Keratinocyte (primary cell): ENCODE results near the gene CMSS1. TPM values are rescaled to one million over a fixed set of nuclear protein-coding genes. Genes with fewer than 3 reads are reported as not detected.

Experiments used
- DNase-seq: peaks from one replicate; pipeline ENCODE4 v3.0.0-alpha.2; 2011; ENCODE audit warnings: low read depth, missing footprints, low spot score
- FAIRE-seq: peaks from 2 replicates; lab custom pipeline; 2011; peaks lifted over from hg19 to GRCh38; lab: Jason Lieb, UNC
- H2AFZ ChIP-seq: 2 replicates; pipeline ENCODE4 v1.6.0; 2012; ENCODE audit warnings: low read length, control low read depth, inconsistent platforms; ENCODE audit not compliant: control insufficient read depth
- H3K27ac ChIP-seq: 2 replicates; pipeline ENCODE4 v1.5.1; 2011; ENCODE audit warnings: low read length; ENCODE audit not compliant: control insufficient read depth, insufficient read depth
- H3K27me3 ChIP-seq: 3 replicates; pipeline ENCODE4 v1.6.0; 2011; ENCODE audit warnings: low read length; ENCODE audit not compliant: control insufficient read depth, insufficient read depth; ENCODE audit errors: extremely low read depth
- H3K36me3 ChIP-seq, 2 experiments: 2 replicates in 1 of 2; 3 replicates in 1 of 2; pipeline ENCODE4 v1.5.1; 2011; ENCODE audit warnings: low read length in 2 of 2, mild to moderate bottlenecking in 1 of 2; ENCODE audit not compliant: control insufficient read depth in 2 of 2, insufficient read depth in 2 of 2; ENCODE audit errors: extremely low read depth in 1 of 2
- H3K4me1 ChIP-seq: 3 replicates; pipeline ENCODE4 v1.5.1; 2011; ENCODE audit warnings: low read length; ENCODE audit not compliant: control insufficient read depth, insufficient read depth; ENCODE audit errors: extremely low read depth
- H3K4me2 ChIP-seq: 3 replicates; pipeline ENCODE4 v1.6.0; 2011; ENCODE audit warnings: low read depth, low read length; ENCODE audit not compliant: control insufficient read depth, insufficient read depth; ENCODE audit errors: extremely low read depth
- H3K4me3 ChIP-seq, 3 experiments: fragments of 200-600 bp in 1 of 3; sonication (generic) in 1 of 3; 2 replicates in 2 of 3; 3 replicates in 1 of 3; pipeline ENCODE4 v1.5.1; 2011 to 2016; ENCODE audit warnings: low read length in 3 of 3, mild to moderate bottlenecking in 3 of 3, control low read depth in 2 of 3, inconsistent platforms in 1 of 3, low read depth in 1 of 3, mixed read lengths in 1 of 3, mixed run types in 1 of 3, moderate library complexity in 1 of 3; ENCODE audit not compliant: control insufficient read depth in 2 of 3, insufficient read depth in 2 of 3; ENCODE audit errors: extremely low read depth in 1 of 3
- H3K79me2 ChIP-seq: 2 replicates; pipeline ENCODE4 v1.6.0; 2012; ENCODE audit warnings: low read length; ENCODE audit not compliant: control insufficient read depth, insufficient read depth
- H3K9ac ChIP-seq: 3 replicates; pipeline ENCODE4 v1.6.0; 2011; ENCODE audit warnings: low read length; ENCODE audit not compliant: control insufficient read depth, insufficient read depth; ENCODE audit errors: extremely low read depth
- H3K9me1 ChIP-seq: 3 replicates; pipeline ENCODE4 v1.6.0; 2011; ENCODE audit warnings: low read length; ENCODE audit not compliant: control insufficient read depth, insufficient read depth; ENCODE audit errors: extremely low read depth
- H3K9me3 ChIP-seq: 2 replicates; pipeline ENCODE4 v1.5.1; 2012; ENCODE audit warnings: low read depth, low read length; ENCODE audit not compliant: control insufficient read depth
- H4K20me1 ChIP-seq: 3 replicates; pipeline ENCODE4 v1.6.0; 2011; ENCODE audit warnings: low read length; ENCODE audit not compliant: control insufficient read depth, insufficient read depth; ENCODE audit errors: extremely low read depth
- EZH2 ChIP-seq: IDR thresholded peaks from one replicate; pipeline ENCODE4 v1.6.1; 2012; ENCODE audit warnings: inconsistent platforms, mild to moderate bottlenecking, low read length, moderate library complexity
- dilution Hi-C: fragments of 300-500 bp; cut with MboI; formaldehyde crosslinking; loops from one replicate; pipeline ENCODE4 v1.7.0; 2020; ENCODE audit warnings: low sequenced_read_pairs; ENCODE audit not compliant: extremely low pct_ligation_motif_present
- polyA plus RNA-seq, 5 experiments: library from polyadenylated mRNA; depleted of rRNA in 3 of 5; stranded (reverse) in 3 of 5; stranded (forward) in 1 of 5; unstranded in 1 of 5; fragments of >200 nt; gene quantifications; 1 replicate in 1 of 5; 2 replicates in 3 of 5; 3 replicates in 1 of 5; pipeline versions ENCODE4 v1.2.1 to v1.2.3, GENCODE V29; 2011 to 2012; ENCODE audit warnings: missing spikeins in 2 of 5, low read depth in 1 of 5, low replicate concordance in 1 of 5
- TF ChIP-seq, protein P1 (sequence below), 3 experiments: IDR thresholded peaks in 1 of 3; conservative IDR thresholded peaks in 1 of 3; optimal IDR thresholded peaks in 1 of 3; 2 replicates in 2 of 3; 3 replicates in 1 of 3; pipeline versions ENCODE3 to v1.5.1; 2011; ENCODE audit warnings: low read length in 3 of 3, mild to moderate bottlenecking in 3 of 3, moderate library complexity in 2 of 3, control low read depth in 1 of 3, inconsistent platforms in 1 of 3; ENCODE audit not compliant: insufficient read depth in 2 of 3; ENCODE audit errors: extremely low read depth in 1 of 3

CMSS1 gene
- polyA plus RNA-seq, 1 donor (not counting 4 experiments of a cell fraction or from before 2014, with no cell fraction given), result 37.2 TPM

DNA sequence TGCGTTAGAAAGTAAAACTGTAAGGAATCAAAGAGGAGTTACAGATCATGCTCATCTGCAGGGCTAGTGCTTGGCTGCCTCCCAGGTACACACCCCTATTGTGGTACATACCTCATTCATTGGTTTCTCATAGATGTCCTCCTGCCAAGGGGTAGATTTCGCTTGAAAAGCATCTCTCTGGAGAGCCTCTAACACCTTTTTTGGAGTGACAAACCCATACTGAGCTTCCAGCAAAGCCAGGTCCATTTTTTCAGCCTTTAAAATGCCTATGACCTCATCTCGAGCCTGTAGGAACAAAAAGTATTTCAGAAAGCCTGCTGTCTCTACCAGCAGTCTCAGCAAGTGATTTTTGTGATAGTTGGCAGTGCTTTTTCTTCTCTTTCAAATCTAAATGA lies 112.1 kb downstream of the CMSS1 start:
- Histone ChIP-seq H3K9me3 (no peaks in the 10 kb centered on the region), H3K9me1 (peaks cover 2% of the 10 kb centered on the region), H3K36me3 (no peaks in the 10 kb centered on the region), H4K20me1 (no peaks in the 10 kb centered on the region), H3K4me1 (peaks cover 42% of the 10 kb centered on the region), H3K27ac (peak overlapping the region; percentile 3), H2AFZ (no peak overlapping the region), H3K27me3 (no peaks in the 10 kb centered on the region), H3K79me2 (peaks cover 1% of the 10 kb centered on the region), H3K9ac (no peak overlapping the region), H3K4me3 (peak overlapping the region in 2 of 3 experiments; percentile 2 to 38), H3K4me2 (peak overlapping the region; percentile 50)
- DNase-seq (peak; percentile 33), FAIRE-seq (peak; percentile 99)
- dilution Hi-C loops, result no loop called here
- TF ChIP-seq, protein P1, sequence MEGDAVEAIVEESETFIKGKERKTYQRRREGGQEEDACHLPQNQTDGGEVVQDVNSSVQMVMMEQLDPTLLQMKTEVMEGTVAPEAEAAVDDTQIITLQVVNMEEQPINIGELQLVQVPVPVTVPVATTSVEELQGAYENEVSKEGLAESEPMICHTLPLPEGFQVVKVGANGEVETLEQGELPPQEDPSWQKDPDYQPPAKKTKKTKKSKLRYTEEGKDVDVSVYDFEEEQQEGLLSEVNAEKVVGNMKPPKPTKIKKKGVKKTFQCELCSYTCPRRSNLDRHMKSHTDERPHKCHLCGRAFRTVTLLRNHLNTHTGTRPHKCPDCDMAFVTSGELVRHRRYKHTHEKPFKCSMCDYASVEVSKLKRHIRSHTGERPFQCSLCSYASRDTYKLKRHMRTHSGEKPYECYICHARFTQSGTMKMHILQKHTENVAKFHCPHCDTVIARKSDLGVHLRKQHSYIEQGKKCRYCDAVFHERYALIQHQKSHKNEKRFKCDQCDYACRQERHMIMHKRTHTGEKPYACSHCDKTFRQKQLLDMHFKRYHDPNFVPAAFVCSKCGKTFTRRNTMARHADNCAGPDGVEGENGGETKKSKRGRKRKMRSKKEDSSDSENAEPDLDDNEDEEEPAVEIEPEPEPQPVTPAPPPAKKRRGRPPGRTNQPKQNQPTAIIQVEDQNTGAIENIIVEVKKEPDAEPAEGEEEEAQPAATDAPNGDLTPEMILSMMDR (optimal IDR thresholded peaks at IDR 0.05 in 1 of 3, IDR thresholded peaks at IDR 0.05 in 1 of 3, conservative IDR thresholded peaks at IDR 0.05 in 1 of 3; ENCODE audit: extremely low read depth in 1 of 3, insufficient read depth in 2 of 3, low read length in 3 of 3), result no peak
- no peak for TF ChIP-seq EZH2

DNA sequence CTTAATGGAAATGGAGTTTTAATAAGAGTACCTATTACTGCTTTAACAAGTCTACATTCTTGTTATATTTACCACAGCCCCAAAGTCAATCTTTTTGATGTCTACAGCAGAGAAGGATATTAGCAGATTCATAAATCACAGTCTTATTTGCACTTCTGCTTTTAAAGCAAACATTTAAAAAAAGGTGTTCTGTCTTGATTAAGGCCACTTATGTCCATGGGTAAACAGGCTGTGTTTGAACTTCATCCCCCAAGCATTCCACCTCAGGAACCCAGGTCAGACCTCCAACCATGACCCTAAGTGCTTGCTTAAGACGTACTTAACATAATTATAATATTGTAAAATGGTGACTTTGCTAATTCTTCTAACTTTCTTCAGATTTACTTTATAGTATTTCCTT lies 113.4 kb downstream of the CMSS1 start:
- no peak overlapping the region for H3K4me3 ChIP-seq
- peaks cover 1% of the 10 kb centered on the region for H3K79me2 ChIP-seq
- no peak for DNase-seq
- dilution Hi-C loops, result no loop called here
- TF ChIP-seq, protein P1 (optimal IDR thresholded peaks at IDR 0.05 in 1 of 3, IDR thresholded peaks at IDR 0.05 in 1 of 3, conservative IDR thresholded peaks at IDR 0.05 in 1 of 3; ENCODE audit: extremely low read depth in 1 of 3, insufficient read depth in 2 of 3, low read length in 3 of 3), result no peak
- no peak for TF ChIP-seq EZH2
- H3K4me2 ChIP-seq, result no peak overlapping the region
- peaks cover 39% of the 10 kb centered on the region for H3K4me1 ChIP-seq
- H3K36me3 ChIP-seq, result no peaks in the 10 kb centered on the region
- H3K27ac ChIP-seq, result no peak overlapping the region
- no peaks in the 10 kb centered on the region for H4K20me1 ChIP-seq
- H3K9me1 ChIP-seq, result peaks cover 2% of the 10 kb centered on the region
- FAIRE-seq, result no peak
- H3K9me3 ChIP-seq, result no peaks in the 10 kb centered on the region
- H3K27me3 ChIP-seq, result no peaks in the 10 kb centered on the region
- no peak overlapping the region for H2AFZ ChIP-seq
- no peak overlapping the region for H3K9ac ChIP-seq
